Brain microvascular endothelial cell (primary cell): ENCODE results near the gene AVP.

Source experiments
- DNase-seq: peaks from one replicate; pipeline ENCODE4 v3.0.0-alpha.2; 2020
- H3K27ac ChIP-seq: fragments of 250-450 bp; sonication (Bioruptor Pico); 2 replicates; pipeline ENCODE4 v1.5.1; 2020; ENCODE audit warnings: mild to moderate bottlenecking, moderate library complexity
- H3K27me3 ChIP-seq: fragments of 250-450 bp; sonication (Bioruptor Pico); replicated peaks from 2 replicates; pipeline ENCODE4 v1.5.1; 2020; ENCODE audit warnings: mild to moderate bottlenecking
- H3K36me3 ChIP-seq: fragments of 250-450 bp; sonication (Bioruptor Pico); replicated peaks from 2 replicates; pipeline ENCODE4 v1.5.1; 2020; ENCODE audit warnings: mild to moderate bottlenecking
- H3K4me3 ChIP-seq: 2 replicates; pipeline ENCODE4 v1.5.1; 2011; ENCODE audit warnings: low read depth, mild to moderate bottlenecking, control low read depth, low read length, moderate library complexity
- CTCF ChIP-seq: IDR thresholded peaks from 2 replicates; pipeline ENCODE4 v1.5.1; 2011; ENCODE audit warnings: low read depth, mild to moderate bottlenecking, moderate library complexity, low read length, control low read depth, inconsistent platforms; ENCODE audit errors: missing control alignments
- in situ Hi-C: cut with HindIII; loops from 2 replicates; pipeline ENCODE4 v1.10.0; 2017; ENCODE audit warnings: low sequenced_read_pairs, low pct_ligation_motif_present

AVP gene

GRCh38 chr20:3046677-3047462, 37.7 kb downstream of the AVP start:
- in situ Hi-C loops, result no loop called here
- H3K36me3 ChIP-seq, result peaks cover 20% of the 10 kb centered on the region
- peak; percentile 5 for DNase-seq
- TF ChIP-seq CTCF, result no peak
- H3K4me3 ChIP-seq, result peak overlapping the region; percentile 82
- no peak overlapping the region for H3K27ac ChIP-seq
- H3K27me3 ChIP-seq, result no peaks in the 10 kb centered on the region

- peak; percentile 70 for DNase-seq
- no peaks in the 10 kb centered on the region for H3K27me3 ChIP-seq
- H3K4me3 ChIP-seq, result peak within 1 kb of the TSS; percentile 82
- in situ Hi-C loops, result no loop called here
- no peak for TF ChIP-seq CTCF
- peak within 1 kb of the TSS; percentile 69 for H3K27ac ChIP-seq
- H3K36me3 ChIP-seq, result peaks cover 20% of the 10 kb centered on the region
Observed at GRCh38 chr20:3045816-3046676, 38.5 kb downstream of the AVP start, which contains the start of gene MRPS26. MRPS26 (plus strand) TSS chr20:3046052; CDS start chr20:3046069, 17 bp downstream.

- H3K27me3 ChIP-seq, result no peaks in the 10 kb centered on the region
- peak overlapping the region; percentile 82 for H3K4me3 ChIP-seq
- H3K27ac ChIP-seq, result peak overlapping the region; percentile 69
- no peak for TF ChIP-seq CTCF
- peaks cover 22% of the 10 kb centered on the region for H3K36me3 ChIP-seq
- in situ Hi-C loops, result no loop called here
- peak; percentile 54 for DNase-seq
Observed at GRCh38 chr20:3045042-3045815, 39.3 kb downstream of the AVP start.

GRCh38 chr20:3044336-3044965, 40.1 kb downstream of the AVP start:
- Histone ChIP-seq H3K27ac (no peak overlapping the region), H3K27me3 (no peaks in the 10 kb centered on the region), H3K36me3 (peaks cover 24% of the 10 kb centered on the region), H3K4me3 (no peak overlapping the region)
- in situ Hi-C loops, result no loop called here
- DNase-seq, result no peak
- TF ChIP-seq CTCF, result no peak

- no peak within 1 kb of the TSS for H3K4me3 ChIP-seq
- DNase-seq, result no peak
- H3K27me3 ChIP-seq, result no peaks in the 10 kb centered on the region
- H3K27ac ChIP-seq, result no peak within 1 kb of the TSS
- peaks cover 26% of the 10 kb centered on the region for H3K36me3 ChIP-seq
- in situ Hi-C loops, result no loop called here
- no peak for TF ChIP-seq CTCF
Observed at GRCh38 chr20:3043322-3043721, 41.2 kb downstream of the AVP start, which contains the start of gene GNRH2. GNRH2 (plus strand) TSS chr20:3043622; CDS start chr20:3044415, 793 bp downstream.
